Thyroid gland (tissue), 4 donors: Measurements from ENCODE around the gene TRIP12.

Source experiments
- CTCF ChIP-seq, 6 experiments: fragments of 200-600 bp in 3 of 6; fragments of 450-650 bp in 3 of 6; sonication (generic) in 3 of 6; IDR thresholded peaks; one replicate each; pipeline ENCODE4 v1.5.1; 2016 to 2019; ENCODE audit warnings: antibody characterized with exemption in 6 of 6, mild to moderate bottlenecking in 2 of 6, inconsistent platforms in 1 of 6, moderate library complexity in 1 of 6
- POLR2A ChIP-seq, 2 donors: fragments of 450-650 bp; IDR thresholded peaks; one replicate each; pipeline ENCODE4 v1.6.1; 2017; ENCODE audit warnings: antibody characterized with exemption in 2 of 2, mild to moderate bottlenecking in 2 of 2, moderate library complexity in 1 of 2

GRCh38 chr2:229849073-229849472 is 72.7 kb downstream of the TRIP12 start:
- TF ChIP-seq POLR2A (IDR thresholded peaks at IDR 0.05) (no peak), CTCF (IDR thresholded peaks at IDR 0.05) (no peak)
